ENCODE results near the gene MGAT5. TPM values are rescaled to one million over a fixed set of nuclear protein-coding genes. Genes with fewer than 3 reads are reported as not detected.

The MGAT5 gene
- total RNA-seq, 1 donor from 2014 or later = 32.5 TPM

GRCh38 chr2:134351016-134351415 is 97.1 kb downstream of the MGAT5 start:
- no peak for TF ChIP-seq CTCF (IDR thresholded peaks at IDR 0.05; ENCODE audit: insufficient read depth, low read length, poor library complexity, severe bottlenecking)
- Histone ChIP-seq H3K27me3 (ENCODE audit: control insufficient read depth, insufficient read depth, low read length) (no peaks in the 10 kb centered on the region), H3K4me3 (ENCODE audit: low read depth, low read length) (no peak overlapping the region), H3K36me3 (ENCODE audit: control insufficient read depth, insufficient read depth, low read length) (no peaks in the 10 kb centered on the region)
- no peak for DNase-seq (ENCODE audit: low read depth)

GRCh38 chr2:134351899-134352298 is 98.0 kb downstream of the MGAT5 start:
- H3K4me3 ChIP-seq (ENCODE audit: low read depth, low read length) = no peak overlapping the region
- DNase-seq (ENCODE audit: low read depth) = no peak
- TF ChIP-seq CTCF (IDR thresholded peaks at IDR 0.05; ENCODE audit: insufficient read depth, low read length, poor library complexity, severe bottlenecking) = no peak
- no peaks in the 10 kb centered on the region for H3K36me3 ChIP-seq (ENCODE audit: control insufficient read depth, insufficient read depth, low read length)
- H3K27me3 ChIP-seq (ENCODE audit: control insufficient read depth, insufficient read depth, low read length) = no peaks in the 10 kb centered on the region

GRCh38 chr2:134352844-134353243 is 99.0 kb downstream of the MGAT5 start:
- H3K4me3 ChIP-seq (ENCODE audit: low read depth, low read length) = no peak overlapping the region
- H3K36me3 ChIP-seq (ENCODE audit: control insufficient read depth, insufficient read depth, low read length) = no peaks in the 10 kb centered on the region
- no peak for TF ChIP-seq CTCF (IDR thresholded peaks at IDR 0.05; ENCODE audit: insufficient read depth, low read length, poor library complexity, severe bottlenecking)
- H3K27me3 ChIP-seq (ENCODE audit: control insufficient read depth, insufficient read depth, low read length) = no peaks in the 10 kb centered on the region
- no peak for DNase-seq (ENCODE audit: low read depth)

GRCh38 chr2:134354611-134355010 is 100.7 kb downstream of the MGAT5 start:
- Histone ChIP-seq H3K27me3 (ENCODE audit: control insufficient read depth, insufficient read depth, low read length) (no peaks in the 10 kb centered on the region), H3K36me3 (ENCODE audit: control insufficient read depth, insufficient read depth, low read length) (no peaks in the 10 kb centered on the region), H3K4me3 (ENCODE audit: low read depth, low read length) (no peak overlapping the region)
- no peak for DNase-seq (ENCODE audit: low read depth)
- no peak for TF ChIP-seq CTCF (IDR thresholded peaks at IDR 0.05; ENCODE audit: insufficient read depth, low read length, poor library complexity, severe bottlenecking)

- no peak for DNase-seq (ENCODE audit: low read depth)
- no peak for TF ChIP-seq CTCF (IDR thresholded peaks at IDR 0.05; ENCODE audit: insufficient read depth, low read length, poor library complexity, severe bottlenecking)
- Histone ChIP-seq H3K36me3 (ENCODE audit: control insufficient read depth, insufficient read depth, low read length) (no peaks in the 10 kb centered on the region), H3K4me3 (ENCODE audit: low read depth, low read length) (no peak overlapping the region), H3K27me3 (ENCODE audit: control insufficient read depth, insufficient read depth, low read length) (no peaks in the 10 kb centered on the region)
Measured at GRCh38 chr2:134357814-134358213, 103.9 kb downstream of the MGAT5 start.

GRCh38 chr2:134359367-134360081 is 105.7 kb downstream of the MGAT5 start:
- Histone ChIP-seq H3K4me3 (ENCODE audit: low read depth, low read length) (no peak overlapping the region), H3K36me3 (ENCODE audit: control insufficient read depth, insufficient read depth, low read length) (no peaks in the 10 kb centered on the region), H3K27me3 (ENCODE audit: control insufficient read depth, insufficient read depth, low read length) (no peaks in the 10 kb centered on the region)
- DNase-seq (ENCODE audit: low read depth) = no peak
- no peak for TF ChIP-seq CTCF (IDR thresholded peaks at IDR 0.05; ENCODE audit: insufficient read depth, low read length, poor library complexity, severe bottlenecking)

Measured in kidney epithelial cell (primary cell).